ENCODE results near the gene SLC2A6. TPM values are rescaled to one million over a fixed set of nuclear protein-coding genes. Genes with fewer than 3 reads are reported as not detected.
"Not testable (repeated sequence)": the region's sequence is repeated elsewhere in the genome, so short reads cannot be mapped to it uniquely, and the experiment has no call there.

Gene SLC2A6
- total RNA-seq, 1 donor from 2014 or later = 3.6 TPM

GRCh38 chr9:133453651-133454050, 25.2 kb downstream of the SLC2A6 start:
- DNase-seq (ENCODE audit: low spot score) = no peak
- intact Hi-C loops (cut with DNase I) = no loop called here

GRCh38 chr9:133452562-133452961, 26.3 kb downstream of the SLC2A6 start:
- no peak for DNase-seq (ENCODE audit: low spot score)
- intact Hi-C loops (cut with DNase I) = no loop called here

DNA sequence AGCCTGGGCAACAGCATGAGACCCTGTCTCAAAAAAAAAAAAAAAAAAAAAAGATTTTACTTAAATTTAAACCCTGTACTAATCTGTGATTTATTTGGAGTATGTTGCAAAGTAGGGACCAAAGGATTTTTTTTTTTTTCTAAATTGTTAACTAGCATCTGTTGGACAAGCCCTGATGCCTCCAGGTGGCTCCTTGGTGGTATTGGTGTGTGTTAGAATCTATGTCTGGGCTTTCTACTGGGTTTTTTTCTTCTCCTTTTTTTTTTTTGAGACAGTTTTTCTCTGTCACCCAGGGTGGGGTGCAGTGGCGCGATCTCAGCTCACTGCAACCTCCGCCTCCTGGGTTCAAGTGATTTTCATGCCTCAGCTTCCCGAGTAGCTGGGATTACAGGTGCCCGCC, 27.0 kb downstream of the SLC2A6 start:
- intact Hi-C loops (cut with DNase I) = not testable (repeated sequence)

DNA sequence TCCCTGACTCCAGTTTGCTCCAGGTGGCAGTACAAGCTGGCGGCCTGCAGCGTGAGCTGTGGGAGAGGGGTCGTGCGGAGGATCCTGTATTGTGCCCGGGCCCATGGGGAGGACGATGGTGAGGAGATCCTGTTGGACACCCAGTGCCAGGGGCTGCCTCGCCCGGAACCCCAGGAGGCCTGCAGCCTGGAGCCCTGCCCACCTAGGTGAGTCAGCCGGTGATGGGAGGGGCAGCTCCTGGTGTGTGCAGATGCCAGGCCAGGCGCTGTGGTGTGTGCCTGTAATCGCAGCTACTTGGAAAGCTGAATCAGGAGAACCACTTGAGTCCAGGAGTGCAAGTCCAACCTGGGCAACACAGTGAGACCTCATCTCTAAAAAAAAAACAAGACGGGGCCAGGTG, 29.1 kb downstream of the SLC2A6 start:
- intact Hi-C loops (cut with DNase I) = no loop called here
- no peak for DNase-seq (ENCODE audit: low spot score)

More for the DNA sequence above, 27.0 kb downstream of the SLC2A6 start:
- not testable (repeated sequence) for DNase-seq (ENCODE audit: low spot score)

- intact Hi-C loops (cut with DNase I) = no loop called here
- no peak for DNase-seq (ENCODE audit: low spot score)
Measured at GRCh38 chr9:133448487-133448972, 30.4 kb downstream of the SLC2A6 start.

DNA sequence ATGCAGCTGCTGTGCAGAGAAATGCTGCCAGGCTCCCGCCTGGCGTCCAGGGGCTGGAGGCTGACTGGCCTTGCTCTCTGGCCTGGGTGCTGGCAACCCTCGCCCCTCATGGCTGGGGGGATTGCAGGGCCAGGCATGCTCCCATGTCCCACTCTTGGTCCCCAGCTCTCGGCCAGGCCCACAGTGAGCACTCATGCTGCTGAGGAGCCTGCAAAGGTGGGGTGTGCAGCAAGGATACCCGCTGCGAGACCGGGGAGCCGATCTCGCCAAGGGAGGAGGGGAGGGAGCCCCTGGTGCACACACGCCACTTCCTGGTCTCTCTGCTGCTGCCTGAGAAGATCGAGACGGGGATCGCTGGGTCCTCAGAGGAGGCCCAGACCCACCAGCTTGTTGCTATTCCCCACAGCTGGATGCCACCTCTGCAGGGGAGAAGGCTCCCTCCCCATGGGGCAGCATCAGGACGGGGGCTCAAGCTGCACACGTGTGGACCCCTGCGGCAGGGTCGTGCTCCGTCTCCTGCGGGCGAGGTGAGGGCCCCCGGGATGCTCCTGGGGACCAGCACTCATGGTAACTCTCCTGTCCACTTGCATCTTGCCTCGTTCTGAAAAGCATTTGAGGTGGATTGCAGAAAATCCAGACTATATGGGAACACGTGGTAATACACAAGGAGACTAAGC, 33.5 kb downstream of the SLC2A6 start:
- DNase-seq (ENCODE audit: low spot score) = no peak

GRCh38 chr9:133443982-133444381, 34.9 kb downstream of the SLC2A6 start:
- DNase-seq (ENCODE audit: low spot score) = no peak
- intact Hi-C loops (cut with DNase I) = no loop called here

More for the DNA sequence above, 33.5 kb downstream of the SLC2A6 start:
- intact Hi-C loops (cut with DNase I) = no loop called here

GRCh38 chr9:133443248-133443647, 35.7 kb downstream of the SLC2A6 start:
- intact Hi-C loops (cut with DNase I) = no loop called here
- DNase-seq (ENCODE audit: low spot score) = no peak

GRCh38 chr9:133441571-133441970, 37.3 kb downstream of the SLC2A6 start:
- no peak for DNase-seq (ENCODE audit: low spot score)
- intact Hi-C loops (cut with DNase I) = no loop called here

GRCh38 chr9:133440874-133441273, 38.0 kb downstream of the SLC2A6 start:
- intact Hi-C loops (cut with DNase I) = no loop called here
- no peak for DNase-seq (ENCODE audit: low spot score)

DNA sequence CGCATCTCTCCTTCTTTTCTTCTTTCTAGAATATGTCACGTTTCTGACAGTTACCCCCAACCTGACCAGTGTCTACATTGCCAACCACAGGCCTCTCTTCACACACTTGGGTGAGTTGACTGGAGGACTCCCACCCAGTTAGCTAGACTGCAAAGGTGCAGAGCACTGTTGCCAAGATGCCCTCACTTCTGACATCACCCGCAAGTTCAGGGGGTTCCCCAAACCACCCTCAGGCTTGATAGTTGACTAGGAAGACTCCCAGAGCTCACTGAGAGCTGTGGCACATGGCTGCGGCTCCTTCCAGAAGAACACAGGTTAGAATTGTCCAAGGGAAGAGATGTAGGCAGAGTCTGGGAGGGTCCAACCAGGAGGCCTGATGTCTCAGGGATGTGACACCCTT, 39.6 kb downstream of the SLC2A6 start:
- DNase-seq (ENCODE audit: low spot score) = no peak
- intact Hi-C loops (cut with DNase I) = no loop called here

DNA sequence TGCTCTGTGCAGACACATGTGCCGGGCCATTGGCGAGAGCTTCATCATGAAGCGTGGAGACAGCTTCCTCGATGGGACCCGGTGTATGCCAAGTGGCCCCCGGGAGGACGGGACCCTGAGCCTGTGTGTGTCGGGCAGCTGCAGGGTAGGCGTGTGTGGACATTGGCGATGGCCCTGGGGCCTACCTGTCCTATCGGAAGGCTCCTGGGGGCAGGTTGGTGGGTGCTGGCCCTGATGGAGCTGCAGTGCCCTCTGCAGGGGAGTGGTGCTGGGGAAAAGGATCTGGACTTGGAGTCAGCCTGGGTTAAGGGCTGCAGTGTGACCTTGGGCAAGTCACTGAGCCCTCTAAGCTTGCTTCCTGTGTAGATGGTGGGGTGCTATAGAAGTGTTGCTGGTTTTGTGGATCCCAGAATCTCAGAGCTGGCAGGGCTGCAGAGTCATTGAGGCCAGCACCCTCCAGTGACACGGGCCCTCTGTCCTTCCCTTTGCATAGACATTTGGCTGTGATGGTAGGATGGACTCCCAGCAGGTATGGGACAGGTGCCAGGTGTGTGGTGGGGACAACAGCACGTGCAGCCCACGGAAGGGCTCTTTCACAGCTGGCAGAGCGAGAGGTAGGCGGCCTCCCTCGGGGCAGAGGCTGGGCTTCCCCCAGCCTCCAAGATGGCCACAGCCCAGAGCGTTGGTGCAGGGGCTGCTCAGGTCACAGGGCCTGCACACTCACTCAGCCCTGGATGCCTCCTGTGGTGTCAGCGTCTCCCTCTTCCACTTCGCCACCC, 41.0 kb downstream of the SLC2A6 start:
- DNase-seq (ENCODE audit: low spot score) = no peak
- intact Hi-C loops (cut with DNase I) = no loop called here

DNA sequence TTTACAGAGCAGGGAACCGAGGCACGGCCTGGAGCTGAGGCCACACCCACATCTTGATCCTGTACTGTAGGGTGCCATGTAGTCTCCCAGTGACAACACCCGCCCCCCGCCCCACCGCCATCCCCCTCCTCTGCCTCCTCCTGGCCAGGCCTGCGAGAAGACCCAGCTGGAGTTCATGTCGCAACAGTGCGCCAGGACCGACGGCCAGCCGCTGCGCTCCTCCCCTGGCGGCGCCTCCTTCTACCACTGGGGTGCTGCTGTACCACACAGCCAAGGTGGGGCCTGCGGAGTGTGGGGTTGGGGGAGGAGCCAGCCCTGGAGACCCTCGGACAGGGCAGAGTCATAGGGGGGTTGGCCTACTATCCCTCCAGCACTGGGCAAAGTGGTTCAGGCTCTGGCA, 42.2 kb downstream of the SLC2A6 start:
- intact Hi-C loops (cut with DNase I) = no loop called here
- DNase-seq (ENCODE audit: low spot score) = no peak

- intact Hi-C loops (cut with DNase I) = no loop called here
Measured at GRCh38 chr9:133433351-133433843, 45.5 kb downstream of the SLC2A6 start.

DNA sequence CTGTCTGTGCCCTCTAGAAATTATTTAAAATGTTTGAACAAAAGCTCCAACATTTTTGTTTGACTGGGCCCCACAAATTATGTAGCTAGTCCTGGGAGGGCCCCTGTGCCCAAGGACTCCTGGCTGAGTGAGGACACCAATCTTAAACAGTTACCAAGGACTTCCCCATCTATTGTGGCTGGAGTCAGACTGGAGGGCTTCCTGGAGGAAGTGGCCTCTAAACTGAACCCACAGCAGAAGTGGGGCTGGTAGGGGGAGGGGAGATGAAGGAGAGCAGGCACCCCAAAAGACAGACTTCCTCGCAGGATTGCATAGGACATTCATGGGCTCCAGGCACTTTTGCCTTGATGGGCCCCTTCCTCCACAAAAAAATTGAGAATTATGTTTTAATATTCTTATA, 48.7 kb downstream of the SLC2A6 start:
- no peak for DNase-seq (ENCODE audit: low spot score)
- intact Hi-C loops (cut with DNase I) = no loop called here

More at GRCh38 chr9:133433351-133433843, 45.5 kb downstream of the SLC2A6 start:
- no peak for DNase-seq (ENCODE audit: low spot score)

DNA sequence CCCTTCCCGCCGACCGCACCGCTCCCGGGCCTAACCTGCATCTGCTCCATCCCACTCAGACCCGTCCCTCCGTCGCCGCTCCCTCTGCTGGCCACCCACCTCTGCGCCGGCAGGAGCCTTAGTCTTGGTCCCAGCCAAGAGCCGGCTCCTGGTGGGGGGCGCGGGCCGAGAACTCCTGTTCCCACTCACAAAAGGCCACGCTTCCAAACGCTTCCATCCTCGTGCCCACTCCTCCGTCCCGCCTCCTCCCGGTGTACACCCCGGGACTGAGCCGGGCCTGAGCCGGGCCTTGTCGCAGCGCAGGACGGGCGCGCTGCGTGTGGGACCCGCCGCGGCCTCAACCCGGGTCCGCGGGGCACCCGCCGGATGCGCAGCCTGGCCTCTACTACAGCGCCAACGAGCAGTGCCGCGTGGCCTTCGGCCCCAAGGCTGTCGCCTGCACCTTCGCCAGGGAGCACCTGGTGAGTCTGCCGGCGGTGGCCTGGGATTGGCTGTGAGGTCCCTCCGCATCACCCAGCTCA, 49.2 kb downstream of the SLC2A6 start:
- intact Hi-C loops (cut with DNase I) = no loop called here

GRCh38 chr9:133429214-133429613, 49.7 kb downstream of the SLC2A6 start:
- DNase-seq (ENCODE audit: low spot score) = no peak
- intact Hi-C loops (cut with DNase I) = no loop called here

More for the DNA sequence above, 49.2 kb downstream of the SLC2A6 start:
- no peak for DNase-seq (ENCODE audit: low spot score)

- no peak for DNase-seq (ENCODE audit: low spot score)
- intact Hi-C loops (cut with DNase I) = no loop called here
Measured at GRCh38 chr9:133428617-133429101, 50.2 kb downstream of the SLC2A6 start.

DNA sequence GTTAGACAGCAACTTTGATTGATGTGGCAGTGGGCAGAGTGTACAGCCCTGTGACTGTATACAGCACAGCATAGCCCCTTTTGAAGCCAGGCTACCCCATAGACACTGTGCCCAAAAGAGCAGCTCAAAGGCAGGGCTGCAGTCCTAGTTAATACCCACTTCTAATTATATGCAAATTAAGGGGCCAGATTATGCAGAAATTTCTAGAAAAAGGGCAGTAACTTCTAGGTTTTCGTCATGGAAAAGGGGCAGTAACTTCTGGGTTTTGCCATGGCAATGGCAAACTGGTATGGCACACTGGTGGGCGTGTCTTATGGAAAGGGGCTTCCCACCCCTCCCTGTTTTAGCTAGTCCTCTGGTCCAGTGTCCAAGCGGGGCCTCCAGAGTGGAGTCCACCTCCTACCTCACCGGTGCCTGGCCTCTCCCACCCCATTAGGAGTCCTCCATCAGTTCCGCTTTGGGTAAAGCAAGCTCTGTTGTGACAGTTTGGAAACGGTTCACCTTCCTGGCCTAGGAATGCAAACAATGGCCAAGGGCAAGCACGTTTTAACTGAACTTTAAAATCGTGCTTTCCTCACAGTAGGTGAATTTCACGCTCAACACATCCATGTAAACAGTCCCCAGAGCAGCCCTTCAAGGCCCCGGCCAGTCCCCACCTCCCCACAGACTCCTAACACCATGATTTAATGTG, 51.1 kb downstream of the SLC2A6 start:
- intact Hi-C loops (cut with DNase I) = no loop called here
- DNase-seq (ENCODE audit: low spot score) = no peak

DNA sequence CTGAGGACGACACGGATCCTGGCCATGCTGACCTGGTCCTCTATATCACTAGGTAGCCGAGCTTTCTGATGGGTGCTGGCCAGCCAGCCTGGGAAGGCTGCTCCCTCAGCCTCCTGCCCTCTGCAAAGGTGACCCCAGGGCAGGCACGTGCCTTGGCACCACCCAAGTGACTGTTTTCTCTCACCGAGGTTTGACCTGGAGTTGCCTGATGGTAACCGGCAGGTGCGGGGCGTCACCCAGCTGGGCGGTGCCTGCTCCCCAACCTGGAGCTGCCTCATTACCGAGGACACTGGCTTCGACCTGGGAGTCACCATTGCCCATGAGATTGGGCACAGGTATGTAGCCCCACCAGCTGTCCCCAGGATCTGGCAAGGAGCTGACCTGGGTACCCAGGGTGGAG, 52.9 kb downstream of the SLC2A6 start:
- intact Hi-C loops (cut with DNase I) = no loop called here
- DNase-seq (ENCODE audit: low spot score) = no peak

All from cardiac septum (tissue), 1 donor.